ENCODE data around the gene HMGA1. TPM values are rescaled to one million over a fixed set of nuclear protein-coding genes. Genes with fewer than 3 reads are reported as not detected.

The HMGA1 gene
- total RNA-seq, 1 donor, result 65.2 TPM

DNA sequence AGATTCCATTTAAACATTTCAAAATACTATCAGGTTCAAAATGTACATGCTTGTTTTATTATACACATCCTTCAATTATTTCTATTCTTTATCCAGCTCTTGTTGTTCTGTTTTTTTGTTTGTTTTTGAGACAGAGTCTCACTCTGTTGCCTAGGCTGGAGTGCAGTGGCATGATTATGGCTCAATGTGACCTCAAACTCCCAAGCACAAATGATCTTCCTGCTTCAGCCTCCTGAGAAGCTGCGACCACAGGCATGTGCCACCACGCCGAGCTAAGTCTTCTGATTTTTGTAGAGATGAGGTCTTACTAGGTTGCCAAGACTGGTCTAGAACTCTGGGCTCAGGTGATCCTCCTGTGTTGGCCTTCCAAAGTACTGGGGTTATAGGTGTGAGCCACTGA, 56.3 kb downstream of the HMGA1 start:
- H3K4me3 ChIP-seq (ENCODE audit: low read depth, low read length), result no peak overlapping the region
- no peak for DNase-seq (ENCODE audit: low read depth)
- no peak for TF ChIP-seq CTCF (IDR thresholded peaks at IDR 0.05; ENCODE audit: insufficient read depth, low read depth, low read length)

DNA sequence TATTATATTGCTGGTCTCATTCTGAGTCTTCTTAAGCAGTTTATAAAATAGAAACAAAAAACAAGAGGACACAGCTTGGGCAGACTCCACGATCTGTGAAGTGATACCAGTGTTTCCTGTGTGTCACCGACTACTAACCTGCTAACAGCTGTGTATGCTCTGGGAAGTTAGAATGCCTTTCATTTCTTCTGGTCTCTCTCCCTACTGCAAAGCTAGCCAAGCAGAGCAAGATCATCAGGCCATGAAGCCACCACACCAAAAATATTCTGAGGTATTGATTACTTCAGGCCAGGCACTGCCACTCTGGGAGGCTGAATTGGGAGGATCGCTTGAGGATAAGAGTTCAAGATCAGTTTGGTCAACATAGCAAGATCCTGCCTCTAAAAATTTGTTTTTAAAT, 59.0 kb downstream of the HMGA1 start:
- no peak for TF ChIP-seq CTCF (IDR thresholded peaks at IDR 0.05; ENCODE audit: insufficient read depth, low read depth, low read length)
- no peak for DNase-seq (ENCODE audit: low read depth)
- no peak overlapping the region for H3K4me3 ChIP-seq (ENCODE audit: low read depth, low read length)

Small RNAs within 50 kb of the gene (small RNA-seq; reads per million reads assigned to genes)
- gene MIR6835, result not detected

Other genes starting within 250 kb of the HMGA1 start
- gene GRM4, start 90.8 kb upstream of the HMGA1 start, total RNA-seq, result under 0.01 TPM in 2 replicates
- gene SMIM29, start 12.1 kb downstream of the HMGA1 start, total RNA-seq, result 22.5 and 30.9 TPM in 2 replicates
- gene NUDT3, start 155.8 kb downstream of the HMGA1 start, total RNA-seq, result 31.1 and 34.5 TPM in 2 replicates
- 1,680 and 1,946 TPM in 2 replicates for gene RPS10, start 189.2 kb downstream of the HMGA1 start, total RNA-seq
- under 0.01 TPM in 2 replicates for gene PACSIN1, start 229.2 kb downstream of the HMGA1 start, total RNA-seq

All from fibroblast of villous mesenchyme (primary cell).